22Rv1 (cell line): ENCODE measurements around the gene BTBD9.

Experiments used
- ZFX ChIP-seq: fragments of 450-650 bp; IDR thresholded peaks from 2 replicates; pipeline ENCODE4 v1.6.1; 2017; ENCODE audit warnings: antibody characterized with exemption, borderline replicate concordance
- TF ChIP-seq, protein P1 (sequence below): fragments of 450-650 bp; IDR thresholded peaks from 2 replicates; pipeline ENCODE4 v1.5.1; 2017; ENCODE audit warnings: mild to moderate bottlenecking

GRCh38 chr6:38352636-38353035 is 287.1 kb downstream of the BTBD9 start:
- TF ChIP-seq, protein P1, sequence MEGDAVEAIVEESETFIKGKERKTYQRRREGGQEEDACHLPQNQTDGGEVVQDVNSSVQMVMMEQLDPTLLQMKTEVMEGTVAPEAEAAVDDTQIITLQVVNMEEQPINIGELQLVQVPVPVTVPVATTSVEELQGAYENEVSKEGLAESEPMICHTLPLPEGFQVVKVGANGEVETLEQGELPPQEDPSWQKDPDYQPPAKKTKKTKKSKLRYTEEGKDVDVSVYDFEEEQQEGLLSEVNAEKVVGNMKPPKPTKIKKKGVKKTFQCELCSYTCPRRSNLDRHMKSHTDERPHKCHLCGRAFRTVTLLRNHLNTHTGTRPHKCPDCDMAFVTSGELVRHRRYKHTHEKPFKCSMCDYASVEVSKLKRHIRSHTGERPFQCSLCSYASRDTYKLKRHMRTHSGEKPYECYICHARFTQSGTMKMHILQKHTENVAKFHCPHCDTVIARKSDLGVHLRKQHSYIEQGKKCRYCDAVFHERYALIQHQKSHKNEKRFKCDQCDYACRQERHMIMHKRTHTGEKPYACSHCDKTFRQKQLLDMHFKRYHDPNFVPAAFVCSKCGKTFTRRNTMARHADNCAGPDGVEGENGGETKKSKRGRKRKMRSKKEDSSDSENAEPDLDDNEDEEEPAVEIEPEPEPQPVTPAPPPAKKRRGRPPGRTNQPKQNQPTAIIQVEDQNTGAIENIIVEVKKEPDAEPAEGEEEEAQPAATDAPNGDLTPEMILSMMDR = no peak
- TF ChIP-seq ZFX = no peak
